A673 (cell line): ENCODE results near the gene MRPL38.

ENCODE experiments used
- EZH2 ChIP-seq: fragments of 200-600 bp; sonication (generic); IDR thresholded peaks from 2 replicates; pipeline ENCODE4 v1.6.1; 2017; ENCODE audit warnings: borderline replicate concordance, low read depth, mild to moderate bottlenecking, mixed read lengths, antibody characterized with exemption, low read length; ENCODE audit not compliant: poor library complexity, severe bottlenecking
- TF ChIP-seq, protein P1 (sequence below): fragments of 300-800, 200-600 bp; sonication (generic); conservative IDR thresholded peaks from 2 replicates; pipeline ENCODE4 v1.5.1; 2017; ENCODE audit warnings: low read depth, mild to moderate bottlenecking, antibody characterized with exemption, low read length, moderate library complexity, mixed read lengths

GRCh38 chr17:75864448-75864871 lies 40.2 kb downstream of the MRPL38 start:
- TF ChIP-seq, protein P1, sequence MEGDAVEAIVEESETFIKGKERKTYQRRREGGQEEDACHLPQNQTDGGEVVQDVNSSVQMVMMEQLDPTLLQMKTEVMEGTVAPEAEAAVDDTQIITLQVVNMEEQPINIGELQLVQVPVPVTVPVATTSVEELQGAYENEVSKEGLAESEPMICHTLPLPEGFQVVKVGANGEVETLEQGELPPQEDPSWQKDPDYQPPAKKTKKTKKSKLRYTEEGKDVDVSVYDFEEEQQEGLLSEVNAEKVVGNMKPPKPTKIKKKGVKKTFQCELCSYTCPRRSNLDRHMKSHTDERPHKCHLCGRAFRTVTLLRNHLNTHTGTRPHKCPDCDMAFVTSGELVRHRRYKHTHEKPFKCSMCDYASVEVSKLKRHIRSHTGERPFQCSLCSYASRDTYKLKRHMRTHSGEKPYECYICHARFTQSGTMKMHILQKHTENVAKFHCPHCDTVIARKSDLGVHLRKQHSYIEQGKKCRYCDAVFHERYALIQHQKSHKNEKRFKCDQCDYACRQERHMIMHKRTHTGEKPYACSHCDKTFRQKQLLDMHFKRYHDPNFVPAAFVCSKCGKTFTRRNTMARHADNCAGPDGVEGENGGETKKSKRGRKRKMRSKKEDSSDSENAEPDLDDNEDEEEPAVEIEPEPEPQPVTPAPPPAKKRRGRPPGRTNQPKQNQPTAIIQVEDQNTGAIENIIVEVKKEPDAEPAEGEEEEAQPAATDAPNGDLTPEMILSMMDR: no peak
- no peak for TF ChIP-seq EZH2
